Measurements from ENCODE around the gene PGLYRP4.
A peak's percentile ranks its signal among the peaks of the same experiment; 100 is the strongest.

Gene PGLYRP4

DNA sequence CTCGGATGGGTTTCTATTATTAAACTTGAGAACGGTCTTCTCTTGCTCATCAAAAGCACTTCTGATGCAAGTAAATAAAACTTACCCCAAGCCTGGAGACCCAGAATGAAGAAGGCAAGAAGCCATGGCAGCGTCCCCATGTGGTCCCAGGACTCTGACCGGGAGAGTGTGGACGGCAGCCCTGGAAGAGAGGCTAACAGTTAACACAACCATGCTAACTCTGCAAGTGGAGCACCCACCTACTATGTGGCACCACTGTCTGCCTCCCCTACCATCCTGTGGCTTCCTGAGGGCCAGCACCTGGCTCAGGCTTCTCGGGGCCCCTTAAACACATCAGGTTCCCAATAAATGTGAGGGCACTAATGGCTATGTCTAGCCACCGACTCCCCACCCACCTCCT, 38.1 kb downstream of the PGLYRP4 start:
- DNase-seq, result peak in 1 of 2 donors; percentile 44
- intact Hi-C loops (cut with DNase I; ENCODE audit: low total_unique reads), result no loop called here

GRCh38 chr1:153309441-153309840, 39.2 kb downstream of the PGLYRP4 start:
- no peak for TF ChIP-seq CTCF (IDR thresholded peaks at IDR 0.05)
- DNase-seq, result peak in 1 of 2 donors; percentile 38
- no peaks in the 10 kb centered on the region for H3K36me3 ChIP-seq
- no peaks in the 10 kb centered on the region for H3K4me1 ChIP-seq
- intact Hi-C loops (cut with DNase I; ENCODE audit: low total_unique reads), result no loop called here
- H3K27me3 ChIP-seq, result peaks cover 0 to 8% of the 10 kb centered on the region in 2 donors
- no peak overlapping the region for H3K4me3 ChIP-seq
- H3K27ac ChIP-seq, result no peak overlapping the region
- H3K9me3 ChIP-seq, result no peaks in the 10 kb centered on the region

More for the DNA sequence above, 38.1 kb downstream of the PGLYRP4 start:
- H3K36me3 ChIP-seq, result no peaks in the 10 kb centered on the region
- H3K4me1 ChIP-seq, result no peaks in the 10 kb centered on the region
- H3K27me3 ChIP-seq, result peaks cover 0 to 8% of the 10 kb centered on the region in 2 donors
- H3K9me3 ChIP-seq, result no peaks in the 10 kb centered on the region
- TF ChIP-seq CTCF (IDR thresholded peaks at IDR 0.05), result no peak
- H3K4me3 ChIP-seq, result no peak overlapping the region
- no peak overlapping the region for H3K27ac ChIP-seq

DNA sequence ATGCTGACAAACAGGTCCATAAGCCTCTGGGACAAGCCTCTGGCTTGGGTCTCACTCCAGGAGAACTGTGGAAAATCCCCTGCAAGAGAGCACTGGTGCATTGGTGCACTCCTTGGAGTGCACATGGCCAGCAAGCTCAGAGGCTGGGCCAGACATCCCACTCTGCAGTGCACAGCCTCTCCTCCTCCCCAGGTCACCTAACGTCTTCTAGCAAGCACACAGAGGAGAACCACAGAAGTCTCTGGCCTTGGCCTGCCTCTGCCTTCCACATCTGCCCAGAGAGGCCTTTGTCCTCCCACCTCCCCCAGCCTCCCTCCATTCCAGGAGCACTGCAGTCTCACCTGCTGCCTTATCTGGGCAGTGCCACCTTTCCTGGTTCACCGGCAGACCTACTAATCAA, 40.1 kb downstream of the PGLYRP4 start:
- Histone ChIP-seq H3K27me3 (peaks cover 0 to 8% of the 10 kb centered on the region in 2 donors), H3K4me3 (no peak overlapping the region), H3K36me3 (no peaks in the 10 kb centered on the region), H3K27ac (no peak overlapping the region), H3K9me3 (no peaks in the 10 kb centered on the region), H3K4me1 (no peaks in the 10 kb centered on the region)
- intact Hi-C loops (cut with DNase I; ENCODE audit: low total_unique reads), result no loop called here
- DNase-seq, result peak in 1 of 2 donors; percentile 3
- no peak for TF ChIP-seq CTCF (IDR thresholded peaks at IDR 0.05)

- no peak for TF ChIP-seq CTCF (IDR thresholded peaks at IDR 0.05)
- no peaks in the 10 kb centered on the region for H3K36me3 ChIP-seq
- no peaks in the 10 kb centered on the region for H3K9me3 ChIP-seq
- DNase-seq, result peak in 1 of 2 donors; percentile 51
- no peaks in the 10 kb centered on the region for H3K4me1 ChIP-seq
- peaks cover 0 to 8% of the 10 kb centered on the region in 2 donors for H3K27me3 ChIP-seq
- no peak overlapping the region for H3K4me3 ChIP-seq
- intact Hi-C loops (cut with DNase I; ENCODE audit: low total_unique reads), result no loop called here
- no peak overlapping the region for H3K27ac ChIP-seq
Measured at GRCh38 chr1:153307221-153307600, 41.4 kb downstream of the PGLYRP4 start.

DNA sequence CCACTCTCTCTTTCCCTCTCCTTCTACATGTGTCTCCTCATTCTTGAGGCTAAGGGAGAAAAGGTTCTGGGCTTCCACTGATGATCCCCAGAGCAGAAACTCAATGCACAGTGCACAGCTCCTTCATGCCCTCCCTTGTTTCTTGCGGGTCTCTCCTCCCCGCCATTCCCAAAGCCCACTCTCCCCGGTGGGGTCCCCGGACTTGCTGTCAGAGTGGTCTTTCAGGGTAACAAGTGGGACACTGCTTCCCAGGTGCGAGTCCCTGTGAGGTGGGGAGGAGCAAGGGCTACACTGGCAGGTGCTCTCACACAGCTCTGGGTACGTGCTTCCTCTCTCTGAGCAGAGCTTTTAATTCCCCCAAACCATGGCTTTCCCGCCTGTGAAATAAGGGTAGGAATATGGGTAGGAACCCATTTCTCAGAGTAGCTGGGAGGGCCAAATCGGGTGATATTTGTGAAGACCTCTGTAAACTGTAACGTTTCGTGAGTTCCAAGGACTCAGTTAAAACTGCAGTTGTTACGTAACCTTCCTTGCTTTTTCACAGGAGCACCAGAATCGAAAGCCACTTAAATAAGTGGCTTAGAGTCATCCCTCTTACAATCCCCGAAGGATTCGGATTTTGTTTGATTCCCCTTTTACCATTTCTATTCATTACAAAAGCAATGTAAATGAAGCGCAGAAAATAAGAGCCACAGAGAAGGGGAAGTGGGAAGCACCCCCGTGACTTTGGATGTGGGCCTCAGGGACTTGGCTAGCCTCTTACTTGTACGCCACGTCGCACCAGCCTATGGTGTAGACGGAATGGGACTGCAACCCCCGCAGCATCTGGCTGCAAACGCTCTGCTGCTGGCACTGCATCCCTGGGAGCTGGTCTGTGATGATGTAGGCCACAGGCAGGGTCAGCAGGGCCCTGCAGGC, 42.1 kb downstream of the PGLYRP4 start:
- TF ChIP-seq CTCF (IDR thresholded peaks at IDR 0.05), result no peak
- peaks cover 0 to 8% of the 10 kb centered on the region in 2 donors for H3K27me3 ChIP-seq
- no peak overlapping the region for H3K4me3 ChIP-seq
- H3K27ac ChIP-seq, result no peak overlapping the region
- H3K36me3 ChIP-seq, result no peaks in the 10 kb centered on the region
- intact Hi-C loops (cut with DNase I; ENCODE audit: low total_unique reads), result no loop called here
- H3K4me1 ChIP-seq, result no peaks in the 10 kb centered on the region
- no peaks in the 10 kb centered on the region for H3K9me3 ChIP-seq
- peak in 1 of 2 donors; percentile 10 for DNase-seq
